Measurements from ENCODE around the gene RBM8A.
"Not testable (repeated sequence)": the region's sequence is repeated elsewhere in the genome, so short reads cannot be mapped to it uniquely, and the experiment has no call there.

The RBM8A gene

GRCh38 chr1:145956361-145956760 is 29.1 kb upstream of the RBM8A start:
- no peak for DNase-seq

GRCh38 chr1:145955436-145955835 is 28.2 kb upstream of the RBM8A start:
- no peak for DNase-seq

- no peak for DNase-seq
These were observed 26.6 kb upstream of the RBM8A start for GRCh38 chr1:145953861-145954260.

- no peak for DNase-seq
These were observed 25.6 kb upstream of the RBM8A start for GRCh38 chr1:145952903-145953302.

GRCh38 chr1:145951526-145951925 is 24.2 kb upstream of the RBM8A start:
- no peak for DNase-seq

- DNase-seq, result no peak
These were observed 21.9 kb upstream of the RBM8A start for GRCh38 chr1:145949219-145949618.

GRCh38 chr1:145947551-145947950 is 20.3 kb upstream of the RBM8A start:
- no peak for DNase-seq

GRCh38 chr1:145946477-145946986 is 19.2 kb upstream of the RBM8A start:
- no peak for DNase-seq

- no peak for DNase-seq
These were observed 17.2 kb upstream of the RBM8A start for GRCh38 chr1:145944532-145944931.

- DNase-seq, result no peak
These were observed 15.6 kb upstream of the RBM8A start for GRCh38 chr1:145942871-145943270.

GRCh38 chr1:145942405-145942804 is 15.1 kb upstream of the RBM8A start:
- no peak for DNase-seq

GRCh38 chr1:145937436-145937835 is 10.2 kb upstream of the RBM8A start:
- DNase-seq, result no peak

GRCh38 chr1:145936247-145936646 is 9.0 kb upstream of the RBM8A start:
- no peak for DNase-seq

GRCh38 chr1:145935708-145936107 is 8.4 kb upstream of the RBM8A start:
- no peak for DNase-seq

GRCh38 chr1:145932522-145933009 is 5.3 kb upstream of the RBM8A start:
- not testable (repeated sequence) for DNase-seq

- DNase-seq, result no peak
These were observed 796 bp upstream of the RBM8A start for GRCh38 chr1:145927916-145928643.

- no peak for DNase-seq
These were observed 610 bp downstream of the RBM8A start for GRCh38 chr1:145926686-145927062.

- DNase-seq, result no peak
These were observed 5.0 kb downstream of the RBM8A start for GRCh38 chr1:145922266-145922665.

- DNase-seq, result not testable (repeated sequence)
These were observed 7.0 kb downstream of the RBM8A start for GRCh38 chr1:145920297-145920696.

- no peak for DNase-seq
These were observed 8.0 kb downstream of the RBM8A start for GRCh38 chr1:145918992-145919939.

GRCh38 chr1:145918144-145918991 is 8.9 kb downstream of the RBM8A start, which contains the start of gene PEX11B:
Gene PEX11B (minus strand): TSS chr1:145918717. CDS start chr1:145918688, 29 bp downstream.
- peak; percentile 79 for DNase-seq

GRCh38 chr1:145917595-145917994 is 9.7 kb downstream of the RBM8A start:
- DNase-seq, result no peak

GRCh38 chr1:145916745-145917144 is 10.5 kb downstream of the RBM8A start:
- no peak for DNase-seq
